ENCODE data around the gene ZNF793. TPM values are rescaled to one million over a fixed set of nuclear protein-coding genes. Genes with fewer than 3 reads are reported as not detected.

ZNF793 gene
- polyA plus RNA-seq (ENCODE audit: insufficient read length in 3 of 3): 10 to 100 TPM; 17.6 to 35.6 (median 33.5) TPM
- long read RNA-seq, donor 1, partial matches to known transcripts: 0 of 1 reads
- long read RNA-seq, donor 1, other reads (novel, unspliced or antisense): 0 of 1 reads
- long read RNA-seq, donor 2: 0 reads
- long read RNA-seq, donor 3, partial matches to known transcripts: 0 of 1 reads
- long read RNA-seq, donor 3, other reads (novel, unspliced or antisense): 0 of 1 reads
- long read RNA-seq, donor 4: 0 reads
- long read RNA-seq, donor 5, partial matches to known transcripts: 0 of 1 reads
- long read RNA-seq, donor 5, other reads (novel, unspliced or antisense): 0 of 1 reads
- long read RNA-seq, donor 6, partial matches to known transcripts: 0 of 2 reads
- long read RNA-seq, donor 6, other reads (novel, unspliced or antisense): 0 of 2 reads
- long read RNA-seq, donor 7: 0 reads
- long read RNA-seq, donor 8: 0 reads
- long read RNA-seq, donor 9, partial matches to known transcripts: 7 of 7 reads
- long read RNA-seq, donor 9, other reads (novel, unspliced or antisense): 0 of 7 reads
- long read RNA-seq, donor 10, partial matches to known transcripts: 0 of 2 reads
- long read RNA-seq, donor 10, other reads (novel, unspliced or antisense): 0 of 2 reads
- long read RNA-seq, donor 11: 0 reads
- long read RNA-seq, donor 12: 0 reads
- long read RNA-seq, donor 13, partial matches to known transcripts: 10 of 11 reads
- long read RNA-seq, donor 13, other reads (novel, unspliced or antisense): 0 of 11 reads
- long read RNA-seq, donor 14: 0 reads
- long read RNA-seq, donor 15, partial matches to known transcripts: 0 of 1 reads
- long read RNA-seq, donor 15, other reads (novel, unspliced or antisense): 0 of 1 reads
- long read RNA-seq, donor 16: 0 reads

- DNase-seq: peak; percentile 92
These were observed at the start of gene ZNF793 for GRCh38 chr19:37506387-37507166. Gene ZNF793, plus strand, starts transcription at chr19:37506939. Its CDS starts 16,501 bp downstream, at chr19:37523440.

GRCh38 chr19:37466277-37466797, 40.4 kb upstream of the ZNF793 start:
- DNase-seq: no peak

GRCh38 chr19:37466798-37467607, 39.7 kb upstream of the ZNF793 start, which contains the start of gene ZNF569:
Gene ZNF569, minus strand, starts transcription at chr19:37467444. Its CDS starts 22,523 bp downstream, at chr19:37444921.
- DNase-seq: peak; percentile 94

- no peak for DNase-seq
These were observed 39.1 kb upstream of the ZNF793 start for GRCh38 chr19:37467608-37468090.

GRCh38 chr19:37468961-37469777, 37.6 kb upstream of the ZNF793 start, which contains the start of gene ZNF570:
Gene ZNF570, plus strand, starts transcription at chr19:37469356. Its CDS starts 999 bp downstream, at chr19:37470355.
- peak; percentile 90 for DNase-seq

- no peak for DNase-seq
These were observed 36.5 kb upstream of the ZNF793 start for GRCh38 chr19:37470216-37470615.

- no peak for DNase-seq
These were observed 34.6 kb upstream of the ZNF793 start for GRCh38 chr19:37472165-37472564.

- DNase-seq: no peak
These were observed 22.2 kb upstream of the ZNF793 start for GRCh38 chr19:37484406-37485168.

GRCh38 chr19:37492213-37492612, 14.5 kb upstream of the ZNF793 start:
- DNase-seq: no peak

- no peak for DNase-seq
These were observed 767 bp upstream of the ZNF793 start for GRCh38 chr19:37505958-37506386.

GRCh38 chr19:37507167-37507464, 377 bp downstream of the ZNF793 start:
- DNase-seq: peak; percentile 11

GRCh38 chr19:37511186-37511585, 4.4 kb downstream of the ZNF793 start:
- no peak for DNase-seq

- DNase-seq: no peak
These were observed 5.1 kb downstream of the ZNF793 start for GRCh38 chr19:37511821-37512220.

GRCh38 chr19:37513397-37513796, 6.7 kb downstream of the ZNF793 start:
- no peak for DNase-seq

GRCh38 chr19:37519890-37520289, 13.2 kb downstream of the ZNF793 start:
- DNase-seq: no peak

GRCh38 chr19:37537391-37537947, 30.7 kb downstream of the ZNF793 start:
- DNase-seq: no peak

- DNase-seq: peak; percentile 85
These were observed 44.6 kb downstream of the ZNF793 start for GRCh38 chr19:37551129-37551993.
